DND-41 (cell line): ENCODE data around the gene CALY.

ENCODE experiments used
- EZH2 ChIP-seq: IDR thresholded peaks from 3 replicates; pipeline ENCODE4 v1.6.1; 2012; ENCODE audit warnings: borderline replicate concordance, low read depth, mild to moderate bottlenecking, moderate library complexity, low read length, inconsistent platforms; ENCODE audit not compliant: severe bottlenecking
- TF ChIP-seq, protein P1 (sequence below): IDR thresholded peaks from 2 replicates; pipeline ENCODE4 v1.5.1; 2012; ENCODE audit warnings: borderline replicate concordance, low read length, moderate library complexity, mild to moderate bottlenecking; ENCODE audit not compliant: poor library complexity, severe bottlenecking; ENCODE audit errors: extremely low read depth

DNA sequence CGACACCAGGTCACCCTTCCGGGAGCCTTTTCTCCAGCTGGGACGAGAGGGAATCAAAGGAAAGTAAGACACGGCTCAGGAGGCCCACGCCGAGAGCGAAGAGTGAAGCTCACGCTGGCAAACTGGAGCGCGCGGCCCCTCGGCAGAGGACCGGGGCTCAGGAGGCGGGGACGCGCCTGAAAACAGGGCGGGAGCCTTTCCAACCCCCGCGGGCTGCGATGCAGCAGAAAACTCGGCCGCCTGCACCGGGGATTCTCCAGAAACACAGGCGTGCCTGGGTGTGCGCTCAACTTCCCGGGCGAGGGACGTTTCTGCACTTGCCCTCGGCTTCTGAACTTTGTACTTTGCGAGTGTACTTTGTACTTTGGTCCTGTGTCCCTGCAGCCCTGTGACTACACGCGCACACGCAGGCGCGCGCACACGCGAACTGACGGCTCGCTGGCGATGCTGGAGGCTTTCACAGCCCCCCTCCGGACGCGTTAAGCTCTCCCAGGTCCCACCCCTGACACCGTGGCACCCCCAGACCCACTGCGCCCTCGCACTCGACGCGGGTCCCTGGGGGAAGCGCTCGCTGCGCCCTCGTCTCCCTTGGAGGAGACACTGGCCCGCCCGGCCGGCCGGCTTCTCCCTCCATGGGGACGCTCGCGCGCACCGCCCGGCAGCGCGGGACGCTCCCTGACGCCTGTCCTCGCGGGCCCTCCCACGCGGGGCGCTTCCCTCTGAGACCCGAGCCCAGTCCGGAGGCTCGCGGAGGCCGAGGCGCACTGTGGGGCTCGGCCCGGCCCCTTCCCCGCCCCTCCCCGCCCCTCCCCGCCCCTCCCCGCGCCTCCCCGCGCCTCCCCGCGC, 41.8 kb upstream of the CALY start:
- TF ChIP-seq, protein P1, sequence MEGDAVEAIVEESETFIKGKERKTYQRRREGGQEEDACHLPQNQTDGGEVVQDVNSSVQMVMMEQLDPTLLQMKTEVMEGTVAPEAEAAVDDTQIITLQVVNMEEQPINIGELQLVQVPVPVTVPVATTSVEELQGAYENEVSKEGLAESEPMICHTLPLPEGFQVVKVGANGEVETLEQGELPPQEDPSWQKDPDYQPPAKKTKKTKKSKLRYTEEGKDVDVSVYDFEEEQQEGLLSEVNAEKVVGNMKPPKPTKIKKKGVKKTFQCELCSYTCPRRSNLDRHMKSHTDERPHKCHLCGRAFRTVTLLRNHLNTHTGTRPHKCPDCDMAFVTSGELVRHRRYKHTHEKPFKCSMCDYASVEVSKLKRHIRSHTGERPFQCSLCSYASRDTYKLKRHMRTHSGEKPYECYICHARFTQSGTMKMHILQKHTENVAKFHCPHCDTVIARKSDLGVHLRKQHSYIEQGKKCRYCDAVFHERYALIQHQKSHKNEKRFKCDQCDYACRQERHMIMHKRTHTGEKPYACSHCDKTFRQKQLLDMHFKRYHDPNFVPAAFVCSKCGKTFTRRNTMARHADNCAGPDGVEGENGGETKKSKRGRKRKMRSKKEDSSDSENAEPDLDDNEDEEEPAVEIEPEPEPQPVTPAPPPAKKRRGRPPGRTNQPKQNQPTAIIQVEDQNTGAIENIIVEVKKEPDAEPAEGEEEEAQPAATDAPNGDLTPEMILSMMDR: no peak
- no peak for TF ChIP-seq EZH2
